Uterus (tissue), 4 donors: ENCODE results near the gene RPS6KA2. TPM values are rescaled to one million over a fixed set of nuclear protein-coding genes. Genes with fewer than 3 reads are reported as not detected.

Experiments used
- DNase-seq, 2 donors: peaks; one replicate each; pipeline ENCODE4 v3.0.0-alpha.2; 2019 to 2020
- H3K27ac ChIP-seq, 2 donors: fragments of 200-600 bp; sonication (generic); 1 replicate in 1 of 2; 2 replicates in 1 of 2; pipeline ENCODE4 v1.5.1; 2016 to 2018
- H3K27me3 ChIP-seq, 2 donors: fragments of 200-600 bp; sonication (generic); one replicate each; pipeline ENCODE4 v1.5.1; 2018 to 2019; ENCODE audit warnings: control low read depth in 1 of 2
- H3K36me3 ChIP-seq, 2 donors: fragments of 200-600 bp; sonication (generic); one replicate each; pipeline ENCODE4 v1.5.1; 2019; ENCODE audit warnings: control low read depth in 1 of 2
- H3K4me1 ChIP-seq, 2 donors: fragments of 200-600 bp; sonication (generic); one replicate each; pipeline ENCODE4 v1.5.1; 2018 to 2019; ENCODE audit warnings: control low read depth in 1 of 2
- H3K4me3 ChIP-seq, 2 donors: fragments of 200-600 bp; sonication (generic); 1 replicate in 1 of 2; 2 replicates in 1 of 2; pipeline ENCODE4 v1.5.1; 2018 to 2019; ENCODE audit warnings: mild to moderate bottlenecking in 1 of 2
- H3K9me3 ChIP-seq, 2 donors: fragments of 200-600 bp; sonication (generic); one replicate each; pipeline ENCODE4 v1.5.1; 2019; ENCODE audit warnings: control low read depth in 1 of 2
- CTCF ChIP-seq, 4 experiments: fragments of 200-600 bp in 2 of 4; fragments of 450-650 bp in 2 of 4; sonication (generic) in 2 of 4; IDR thresholded peaks; one replicate each; pipeline ENCODE4 v1.5.1; 2016 to 2019; ENCODE audit warnings: antibody characterized with exemption in 4 of 4, mild to moderate bottlenecking in 2 of 4, moderate library complexity in 1 of 4
- POLR2A ChIP-seq, 2 donors: fragments of 450-650 bp; IDR thresholded peaks; one replicate each; pipeline ENCODE4 v1.6.1; 2016; ENCODE audit warnings: antibody characterized with exemption in 2 of 2, mild to moderate bottlenecking in 1 of 2, moderate library complexity in 1 of 2
- intact Hi-C: fragments of 100-400 bp; cut with DNase I; formaldehyde crosslinking; loops from one replicate; pipeline ENCODE4 v1.15.1; 2023; ENCODE audit warnings: low total_unique reads
- total RNA-seq, 4 donors: library from RNA; depleted of rRNA in 3 of 4; stranded (reverse); fragments of >200 nt in 3 of 4; gene quantifications; one replicate each; pipeline versions ENCODE4 v1.1.0 to v1.2.4, GENCODE V29; 2014 to 2023
- donor health status: DM: yes; HTN: yes; CAD: no.

The RPS6KA2 gene
- total RNA-seq, 4 donors from 2014 or later = 34.0 to 78.4 (median 55.8) TPM

GRCh38 chr6:166592821-166593220, 34.2 kb downstream of the RPS6KA2 start:
- TF ChIP-seq CTCF (IDR thresholded peaks at IDR 0.05) (no peak), POLR2A (IDR thresholded peaks at IDR 0.05) (no peak)
- no peaks in the 10 kb centered on the region for H3K9me3 ChIP-seq
- no peak overlapping the region for H3K27ac ChIP-seq
- DNase-seq = no peak
- intact Hi-C loops = no loop called here
- no peaks in the 10 kb centered on the region for H3K36me3 ChIP-seq
- peaks cover 1 to 10% of the 10 kb centered on the region in 2 donors for H3K4me1 ChIP-seq
- no peaks in the 10 kb centered on the region for H3K27me3 ChIP-seq
- no peak overlapping the region for H3K4me3 ChIP-seq

GRCh38 chr6:166591961-166592520, 35.0 kb downstream of the RPS6KA2 start:
- no peak overlapping the region for H3K27ac ChIP-seq
- DNase-seq = no peak
- TF ChIP-seq POLR2A (IDR thresholded peaks at IDR 0.05) = no peak
- no peak for TF ChIP-seq CTCF (IDR thresholded peaks at IDR 0.05)
- no peak overlapping the region for H3K4me3 ChIP-seq
- peaks cover 0 to 10% of the 10 kb centered on the region in 2 donors for H3K4me1 ChIP-seq
- no peaks in the 10 kb centered on the region for H3K9me3 ChIP-seq
- no peaks in the 10 kb centered on the region for H3K36me3 ChIP-seq
- intact Hi-C loops = no loop called here
- H3K27me3 ChIP-seq = no peaks in the 10 kb centered on the region

- no peak for TF ChIP-seq CTCF (IDR thresholded peaks at IDR 0.05)
- TF ChIP-seq POLR2A (IDR thresholded peaks at IDR 0.05) = no peak
- no peaks in the 10 kb centered on the region for H3K36me3 ChIP-seq
- no peak overlapping the region for H3K27ac ChIP-seq
- H3K4me3 ChIP-seq = no peak overlapping the region
- DNase-seq = no peak
- intact Hi-C loops = no loop called here
- H3K4me1 ChIP-seq = peaks cover 0 to 10% of the 10 kb centered on the region in 2 donors
- H3K9me3 ChIP-seq = no peaks in the 10 kb centered on the region
- H3K27me3 ChIP-seq = no peaks in the 10 kb centered on the region
These were observed 36.0 kb downstream of the RPS6KA2 start for GRCh38 chr6:166591026-166591425.

- Histone ChIP-seq H3K4me3 (no peak overlapping the region), H3K9me3 (no peaks in the 10 kb centered on the region), H3K27ac (peak overlapping the region in 1 of 2 donors; percentile 48), H3K27me3 (no peaks in the 10 kb centered on the region), H3K4me1 (peaks cover 0 to 10% of the 10 kb centered on the region in 2 donors), H3K36me3 (no peaks in the 10 kb centered on the region)
- no peak for TF ChIP-seq POLR2A (IDR thresholded peaks at IDR 0.05)
- TF ChIP-seq CTCF (IDR thresholded peaks at IDR 0.05) = no peak
- intact Hi-C loops = no loop called here
- DNase-seq = no peak
These were observed 37.1 kb downstream of the RPS6KA2 start for GRCh38 chr6:166589786-166590574.

GRCh38 chr6:166589337-166589731, 37.7 kb downstream of the RPS6KA2 start:
- intact Hi-C loops = no loop called here
- H3K4me1 ChIP-seq = peaks cover 0 to 10% of the 10 kb centered on the region in 2 donors
- no peaks in the 10 kb centered on the region for H3K36me3 ChIP-seq
- TF ChIP-seq POLR2A (IDR thresholded peaks at IDR 0.05) (no peak), CTCF (IDR thresholded peaks at IDR 0.05) (no peak)
- no peaks in the 10 kb centered on the region for H3K27me3 ChIP-seq
- no peak overlapping the region for H3K4me3 ChIP-seq
- no peaks in the 10 kb centered on the region for H3K9me3 ChIP-seq
- peak overlapping the region in 1 of 2 donors; percentile 48 for H3K27ac ChIP-seq
- no peak for DNase-seq
